OCI-LY3 (cell line): Measurements from ENCODE around the gene SHROOM2.

Experiments
- H2AFZ ChIP-seq: fragments of 200-600, 300-600 bp; shearing (Covaris generic); 2 replicates; pipeline ENCODE4 v1.6.0; 2014; ENCODE audit warnings: antibody characterized with exemption, low read depth, low read length
- H3K27ac ChIP-seq: fragments of 200-600, 300-600 bp; sonication (generic); 2 replicates; pipeline ENCODE4 v1.5.1; 2014; ENCODE audit warnings: mild to moderate bottlenecking, low read length, moderate library complexity, mixed read lengths
- H3K27me3 ChIP-seq: fragments of 200-600, 300-600 bp; sonication (generic); 2 replicates; pipeline ENCODE4 v1.6.1; 2014; ENCODE audit warnings: low read depth, low read length, mixed read lengths
- H3K36me3 ChIP-seq: fragments of 200-600, 300-600 bp; sonication (generic); replicated peaks from 2 replicates; pipeline ENCODE3; 2014; ENCODE audit warnings: low read depth, low read length, mixed read lengths
- H3K4me1 ChIP-seq: fragments of 300-600, 200-600 bp; sonication (generic); 2 replicates; pipeline ENCODE4 v1.6.1; 2014; ENCODE audit warnings: low read length, mixed read lengths
- H3K4me2 ChIP-seq: fragments of 200-600, 300-600 bp; sonication (generic); 2 replicates; pipeline ENCODE4 v1.6.1; 2014; ENCODE audit warnings: low read length, mixed read lengths
- H3K4me3 ChIP-seq: fragments of 300-600, 200-600 bp; sonication (generic); 2 replicates; pipeline ENCODE4 v1.5.1; 2014; ENCODE audit warnings: antibody characterized with exemption, mild to moderate bottlenecking, low read length, moderate library complexity
- H3K79me2 ChIP-seq: fragments of 300-600, 200-600 bp; shearing (Covaris generic); 2 replicates; pipeline ENCODE4 v1.6.1; 2014; ENCODE audit warnings: mild to moderate bottlenecking, low read length, mixed read lengths
- H3K9ac ChIP-seq: fragments of 300-600, 200-600 bp; shearing (Covaris generic); 2 replicates; pipeline ENCODE4 v1.6.0; 2014; ENCODE audit warnings: mild to moderate bottlenecking, low read length, moderate library complexity
- H3K9me3 ChIP-seq: fragments of 200-600, 300-600 bp; shearing (Covaris generic); 2 replicates; pipeline ENCODE4 v1.6.1; 2014; ENCODE audit warnings: low read length, mixed read lengths; ENCODE audit not compliant: insufficient read depth
- H4K20me1 ChIP-seq: fragments of 200-600, 300-600 bp; sonication (generic); 2 replicates; pipeline ENCODE4 v1.6.1; 2016; ENCODE audit warnings: low read length, mixed read lengths; ENCODE audit not compliant: insufficient read depth
- CTCF ChIP-seq: fragments of 200-600, 300-600 bp; sonication (generic); IDR thresholded peaks from 2 replicates; pipeline ENCODE4 v1.5.1; 2014; ENCODE audit warnings: antibody characterized with exemption, low read length, low read depth
- EZH2phosphoT487 ChIP-seq: fragments of 200-600 bp; shearing (Covaris generic); IDR thresholded peaks from 2 replicates; pipeline ENCODE4 v1.6.1; 2018; ENCODE audit warnings: antibody characterized with exemption, mixed run types, low read depth

The SHROOM2 gene

GRCh38 chrX:9902656-9903055 lies 116.4 kb downstream of the SHROOM2 start:
- H3K27me3 ChIP-seq = peaks cover 17% of the 10 kb centered on the region
- TF ChIP-seq EZH2phosphoT487 (no peak), CTCF (no peak)
- H4K20me1 ChIP-seq = no peaks in the 10 kb centered on the region
- H3K36me3 ChIP-seq = no peaks in the 10 kb centered on the region
- no peak overlapping the region for H3K4me3 ChIP-seq
- H3K9ac ChIP-seq = no peak overlapping the region
- H3K27ac ChIP-seq = no peak overlapping the region
- H3K79me2 ChIP-seq = no peaks in the 10 kb centered on the region
- H3K4me2 ChIP-seq = no peak overlapping the region
- no peaks in the 10 kb centered on the region for H3K9me3 ChIP-seq
- H2AFZ ChIP-seq = no peak overlapping the region
- H3K4me1 ChIP-seq = 0 out of 2 replicates have a peak, but pooled peaks cover 4% of the 10 kb centered on the region

- no peaks in the 10 kb centered on the region for H3K79me2 ChIP-seq
- no peaks in the 10 kb centered on the region for H3K9me3 ChIP-seq
- TF ChIP-seq EZH2phosphoT487 = no peak
- no peak for TF ChIP-seq CTCF
- peaks cover 17% of the 10 kb centered on the region for H3K27me3 ChIP-seq
- no peak overlapping the region for H2AFZ ChIP-seq
- no peaks in the 10 kb centered on the region for H4K20me1 ChIP-seq
- no peak overlapping the region for H3K4me2 ChIP-seq
- no peak overlapping the region for H3K4me3 ChIP-seq
- no peaks in the 10 kb centered on the region for H3K36me3 ChIP-seq
- H3K9ac ChIP-seq = no peak overlapping the region
- H3K27ac ChIP-seq = no peak overlapping the region
- H3K4me1 ChIP-seq = 0 out of 2 replicates have a peak, but pooled peaks cover 7% of the 10 kb centered on the region
Measured at GRCh38 chrX:9903146-9903545, 116.9 kb downstream of the SHROOM2 start.

DNA sequence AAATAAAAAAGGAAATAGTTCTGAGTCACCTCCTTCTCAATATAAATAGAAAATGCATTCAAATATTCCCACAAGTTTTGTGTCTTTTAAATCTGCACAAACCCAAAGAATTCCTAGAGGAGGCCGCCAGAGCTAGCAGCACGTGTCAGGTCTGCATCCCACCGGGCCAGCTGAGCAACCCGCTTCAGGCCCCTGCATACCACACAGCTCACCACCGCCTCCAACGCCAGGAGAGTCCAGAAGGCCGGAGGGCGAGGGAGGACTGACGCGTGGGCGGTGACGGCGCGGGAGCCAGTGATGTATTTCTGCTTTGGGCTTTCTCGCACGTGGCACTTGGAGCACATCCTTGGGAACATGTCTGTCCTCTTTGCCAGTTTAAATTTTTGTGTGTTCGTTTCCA lies 119.1 kb downstream of the SHROOM2 start:
- no peak overlapping the region for H3K27ac ChIP-seq
- H3K9ac ChIP-seq = no peak overlapping the region
- H3K9me3 ChIP-seq = no peaks in the 10 kb centered on the region
- H3K4me3 ChIP-seq = no peak overlapping the region
- no peaks in the 10 kb centered on the region for H4K20me1 ChIP-seq
- no peak overlapping the region for H2AFZ ChIP-seq
- H3K4me2 ChIP-seq = no peak overlapping the region
- no peak for TF ChIP-seq EZH2phosphoT487
- TF ChIP-seq CTCF = no peak
- H3K79me2 ChIP-seq = no peaks in the 10 kb centered on the region
- H3K36me3 ChIP-seq = no peaks in the 10 kb centered on the region
- 0 out of 2 replicates have a peak, but pooled peaks cover 7% of the 10 kb centered on the region for H3K4me1 ChIP-seq
- H3K27me3 ChIP-seq = peaks cover 7% of the 10 kb centered on the region

- 0 out of 2 replicates have a peak, but pooled peaks cover 7% of the 10 kb centered on the region for H3K4me1 ChIP-seq
- no peak overlapping the region for H2AFZ ChIP-seq
- no peaks in the 10 kb centered on the region for H3K9me3 ChIP-seq
- no peaks in the 10 kb centered on the region for H3K79me2 ChIP-seq
- no peaks in the 10 kb centered on the region for H4K20me1 ChIP-seq
- H3K27me3 ChIP-seq = peaks cover 5% of the 10 kb centered on the region; the same call in 1 of the 2 replicates
- no peak overlapping the region for H3K4me3 ChIP-seq
- no peak overlapping the region for H3K4me2 ChIP-seq
- TF ChIP-seq EZH2phosphoT487 (no peak), CTCF (no peak)
- H3K36me3 ChIP-seq = no peaks in the 10 kb centered on the region
- no peak overlapping the region for H3K9ac ChIP-seq
- H3K27ac ChIP-seq = no peak overlapping the region
Measured at GRCh38 chrX:9905721-9906120, 119.5 kb downstream of the SHROOM2 start.
